ENCODE results near the gene FIGNL2. TPM values are rescaled to one million over a fixed set of nuclear protein-coding genes. Genes with fewer than 3 reads are reported as not detected.

FIGNL2 gene
- total RNA-seq, 1 donor from 2014 or later, result 0.69 TPM

- Mint-ChIP-seq H3K27me3 (peaks cover 9% of the 10 kb centered on the region), H3K36me3 (ENCODE audit: low read depth) (no peaks in the 10 kb centered on the region), H3K27ac (no peak overlapping the region), H3K9me3 (no peaks in the 10 kb centered on the region), H3K4me1 (no peaks in the 10 kb centered on the region), H3K4me3 (no peak overlapping the region)
- TF ChIP-seq, protein P1, sequence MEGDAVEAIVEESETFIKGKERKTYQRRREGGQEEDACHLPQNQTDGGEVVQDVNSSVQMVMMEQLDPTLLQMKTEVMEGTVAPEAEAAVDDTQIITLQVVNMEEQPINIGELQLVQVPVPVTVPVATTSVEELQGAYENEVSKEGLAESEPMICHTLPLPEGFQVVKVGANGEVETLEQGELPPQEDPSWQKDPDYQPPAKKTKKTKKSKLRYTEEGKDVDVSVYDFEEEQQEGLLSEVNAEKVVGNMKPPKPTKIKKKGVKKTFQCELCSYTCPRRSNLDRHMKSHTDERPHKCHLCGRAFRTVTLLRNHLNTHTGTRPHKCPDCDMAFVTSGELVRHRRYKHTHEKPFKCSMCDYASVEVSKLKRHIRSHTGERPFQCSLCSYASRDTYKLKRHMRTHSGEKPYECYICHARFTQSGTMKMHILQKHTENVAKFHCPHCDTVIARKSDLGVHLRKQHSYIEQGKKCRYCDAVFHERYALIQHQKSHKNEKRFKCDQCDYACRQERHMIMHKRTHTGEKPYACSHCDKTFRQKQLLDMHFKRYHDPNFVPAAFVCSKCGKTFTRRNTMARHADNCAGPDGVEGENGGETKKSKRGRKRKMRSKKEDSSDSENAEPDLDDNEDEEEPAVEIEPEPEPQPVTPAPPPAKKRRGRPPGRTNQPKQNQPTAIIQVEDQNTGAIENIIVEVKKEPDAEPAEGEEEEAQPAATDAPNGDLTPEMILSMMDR (IDR thresholded peaks at IDR 0.05), result no peak
- CTCF ChIA-PET, result no interaction called here
- intact Hi-C loops (cut with micrococcal nuclease), result no loop called here
- ATAC-seq (ENCODE audit: low read depth) (no peak), DNase-seq (no peak)
- POLR2A ChIA-PET, result no interaction called here
Observed at GRCh38 chr12:51774933-51775332, 73.6 kb downstream of the FIGNL2 start.

DNA sequence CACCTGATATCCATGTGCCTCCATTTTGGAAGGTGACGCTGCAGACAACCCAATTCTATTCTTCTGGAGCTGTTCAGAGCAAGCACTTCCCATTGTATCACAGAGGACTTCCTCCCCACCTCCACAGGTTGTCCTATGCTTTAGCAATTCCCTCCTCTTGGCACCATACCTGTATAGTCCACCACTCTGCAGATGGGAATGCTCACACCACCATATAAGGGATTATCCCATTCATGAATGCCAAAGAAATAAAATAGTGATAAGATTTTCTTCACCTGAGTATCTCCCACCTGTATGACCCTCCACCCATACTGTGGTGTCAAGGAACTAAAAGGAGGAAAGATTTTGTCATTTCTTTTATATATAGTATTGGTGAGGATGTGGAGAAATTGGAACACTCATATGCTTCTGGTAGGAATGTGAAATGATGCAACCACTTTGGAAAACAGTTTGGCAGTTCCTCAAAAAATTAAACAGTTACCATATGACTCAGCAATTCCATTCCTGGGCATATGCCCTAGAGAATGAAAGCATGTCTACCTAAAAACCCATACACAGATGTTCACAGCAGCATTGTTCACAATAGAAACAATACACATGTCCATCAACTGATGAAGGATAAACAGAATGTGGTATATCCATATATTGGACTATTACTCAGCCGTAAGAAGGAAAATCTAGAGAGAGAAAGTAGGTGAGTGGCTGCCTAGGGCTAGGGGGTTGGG is 75.2 kb downstream of the FIGNL2 start:
- H3K9me3 Mint-ChIP-seq, result no peaks in the 10 kb centered on the region
- ChIA-PET POLR2A (no interaction called here), CTCF (no interaction called here)
- no peaks in the 10 kb centered on the region for H3K36me3 Mint-ChIP-seq (ENCODE audit: low read depth)
- no peak overlapping the region for H3K4me3 Mint-ChIP-seq
- H3K4me1 Mint-ChIP-seq, result no peaks in the 10 kb centered on the region
- TF ChIP-seq, protein P1 (IDR thresholded peaks at IDR 0.05), result no peak
- intact Hi-C loops (cut with micrococcal nuclease), result no loop called here
- H3K27ac Mint-ChIP-seq, result no peak overlapping the region
- ATAC-seq (ENCODE audit: low read depth) (no peak), DNase-seq (no peak)
- H3K27me3 Mint-ChIP-seq, result peaks cover 4% of the 10 kb centered on the region

DNA sequence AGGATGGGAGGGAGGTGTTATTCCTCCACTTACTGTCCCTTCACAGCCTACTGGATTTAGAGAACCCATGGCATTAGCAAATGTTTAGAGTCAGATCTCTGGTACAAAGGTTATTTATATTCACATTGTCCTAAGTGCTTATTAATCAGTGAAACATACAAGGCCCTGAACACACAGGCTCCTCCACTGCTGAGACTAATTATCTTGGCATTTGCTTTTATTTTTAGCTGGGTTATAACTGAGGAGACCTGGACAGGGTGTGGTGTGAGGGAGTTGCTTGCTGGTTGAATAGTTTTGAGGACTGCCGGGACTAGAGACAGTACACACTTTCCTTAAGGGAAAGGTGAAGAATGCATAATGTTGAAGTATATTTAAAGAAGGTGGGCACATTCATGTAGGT is 77.5 kb downstream of the FIGNL2 start:
- CTCF ChIA-PET, result no interaction called here
- intact Hi-C loops (cut with micrococcal nuclease), result no loop called here
- DNase-seq (no peak), ATAC-seq (ENCODE audit: low read depth) (no peak)
- Mint-ChIP-seq H3K4me3 (no peak overlapping the region), H3K9me3 (no peaks in the 10 kb centered on the region), H3K27me3 (no peaks in the 10 kb centered on the region), H3K27ac (no peak overlapping the region), H3K36me3 (ENCODE audit: low read depth) (no peaks in the 10 kb centered on the region), H3K4me1 (no peaks in the 10 kb centered on the region)
- TF ChIP-seq, protein P1 (IDR thresholded peaks at IDR 0.05), result no peak
- POLR2A ChIA-PET, result no interaction called here

Other genes starting within 250 kb of the FIGNL2 start
- gene ANKRD33, start 39.4 kb upstream of the FIGNL2 start, total RNA-seq, result not detected in 2 replicates
- gene ACVRL1, start 58.8 kb upstream of the FIGNL2 start, total RNA-seq, result not detected in 2 replicates
- gene ACVR1B, start 103.0 kb upstream of the FIGNL2 start, total RNA-seq, result 7.8 and 10.0 TPM in 2 replicates
- gene TAMALIN, start 158.2 kb upstream of the FIGNL2 start, total RNA-seq, result 47.6 and 52.8 TPM in 2 replicates
- 18.8 and 24.2 TPM in 2 replicates for gene NR4A1, start 202.7 kb upstream of the FIGNL2 start, total RNA-seq
- 25.6 and 32.5 TPM in 2 replicates for gene ATG101, start 221.3 kb upstream of the FIGNL2 start, total RNA-seq
- 0.24 TPM in 1 of 2 replicates, not detected in the other for gene SMIM41, start 231.0 kb upstream of the FIGNL2 start, total RNA-seq